Fibroblast of gingiva (primary cell): ENCODE data around the gene CLEC1B.
"Not testable (repeated sequence)": the region's sequence is repeated elsewhere in the genome, so short reads cannot be mapped to it uniquely, and the experiment has no call there.

Source experiments
- DNase-seq: peaks from one replicate; pipeline ENCODE4 v3.0.0-alpha.2; 2011; ENCODE audit warnings: low read depth

Gene CLEC1B

DNA sequence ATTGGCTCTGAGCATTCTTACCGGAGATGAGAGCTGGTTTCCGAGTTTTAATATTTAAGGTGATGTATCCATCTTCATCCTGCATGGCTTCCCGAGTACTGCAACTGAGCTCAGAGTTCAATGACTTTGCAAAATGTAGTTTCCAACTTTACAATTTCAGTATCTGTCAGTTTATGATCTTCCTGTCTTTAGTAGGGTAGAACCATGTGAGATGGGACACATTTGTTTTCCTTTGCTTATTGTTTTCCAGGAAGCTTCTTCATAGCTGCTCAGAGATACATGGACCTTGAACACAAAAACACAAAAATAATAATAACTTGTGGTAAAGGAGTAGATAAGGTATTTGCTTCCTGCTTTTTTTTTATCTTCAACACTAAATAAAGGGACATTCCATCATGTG, at the start of gene CLEC1B:
Gene CLEC1B (minus strand): TSS at position 106 of the 400 bp plus-strand sequence. CDS start 21 bp downstream, at position 85.
- no peak for DNase-seq

DNA sequence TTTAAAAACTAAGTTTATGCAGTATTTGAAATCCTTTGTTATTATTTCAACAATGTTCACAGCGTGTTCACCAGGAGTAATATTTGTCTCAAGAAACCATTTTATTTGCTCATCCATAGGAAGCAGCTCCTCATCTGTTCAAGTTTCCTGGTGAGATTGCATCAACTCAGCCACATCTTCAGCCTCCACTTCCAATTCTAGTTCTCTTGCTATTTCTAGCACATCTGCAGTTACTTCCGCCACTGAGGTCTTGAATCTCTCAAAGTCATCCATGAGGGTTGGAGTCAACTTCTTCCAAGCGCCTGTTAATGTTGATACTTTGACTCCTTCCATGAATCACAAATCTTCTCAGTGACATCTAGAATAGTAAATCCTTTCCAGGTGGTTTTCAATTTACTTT, 49.6 kb upstream of the CLEC1B start:
- no peak for DNase-seq

DNA sequence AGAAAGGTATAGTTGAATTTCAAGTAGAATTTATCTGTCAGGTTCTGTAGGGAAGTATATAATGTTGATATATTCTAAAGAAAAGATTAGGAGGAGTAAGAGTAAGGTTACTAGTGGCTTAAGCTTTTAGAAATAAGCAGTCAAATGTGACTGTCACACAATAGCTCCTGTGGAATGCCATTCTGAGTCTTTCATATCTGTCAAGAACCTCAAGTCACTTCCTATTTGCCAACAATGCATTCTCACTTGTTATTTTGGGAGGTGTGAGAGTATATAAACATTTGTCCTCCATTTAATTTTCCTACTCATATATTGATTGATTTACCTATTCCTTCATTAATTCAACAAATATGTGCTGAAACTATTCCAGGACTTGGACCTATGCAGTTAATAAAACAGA, 43.2 kb upstream of the CLEC1B start:
- DNase-seq = no peak

DNA sequence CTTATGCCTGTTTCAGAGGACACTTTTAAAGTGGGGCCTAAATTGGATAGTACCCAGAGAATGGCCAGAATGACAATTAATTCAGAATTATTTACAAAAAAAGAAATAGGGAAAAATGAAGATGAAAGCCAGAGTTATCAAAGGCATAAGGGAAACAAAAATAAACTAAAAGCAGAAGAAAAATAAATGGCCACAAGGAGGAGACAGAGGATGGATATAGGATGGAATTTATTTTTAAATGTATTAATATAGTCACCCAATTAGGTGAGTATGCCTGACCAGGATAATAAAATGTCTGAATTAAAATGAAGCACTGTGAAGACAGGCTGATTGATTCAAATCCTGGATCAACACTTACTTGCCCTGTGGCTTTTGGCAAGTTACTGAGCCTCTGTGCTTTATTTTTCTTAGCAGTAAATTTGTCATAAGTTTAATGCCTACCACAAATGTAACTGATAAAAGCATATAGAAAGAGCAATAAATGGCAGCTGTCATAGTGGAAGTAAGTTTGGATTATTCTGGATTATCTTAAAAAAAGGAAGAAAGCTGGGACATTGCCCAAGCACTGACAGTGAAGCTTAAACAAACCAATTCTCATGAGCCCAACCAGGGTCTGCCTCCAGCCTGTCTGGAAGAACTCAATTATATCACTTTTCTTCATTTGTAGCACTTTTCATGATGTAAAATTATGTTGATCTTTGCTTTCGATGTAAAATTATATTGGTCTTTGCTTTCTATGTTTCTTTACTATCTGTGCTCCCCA, 35.0 kb upstream of the CLEC1B start:
- DNase-seq = no peak

DNA sequence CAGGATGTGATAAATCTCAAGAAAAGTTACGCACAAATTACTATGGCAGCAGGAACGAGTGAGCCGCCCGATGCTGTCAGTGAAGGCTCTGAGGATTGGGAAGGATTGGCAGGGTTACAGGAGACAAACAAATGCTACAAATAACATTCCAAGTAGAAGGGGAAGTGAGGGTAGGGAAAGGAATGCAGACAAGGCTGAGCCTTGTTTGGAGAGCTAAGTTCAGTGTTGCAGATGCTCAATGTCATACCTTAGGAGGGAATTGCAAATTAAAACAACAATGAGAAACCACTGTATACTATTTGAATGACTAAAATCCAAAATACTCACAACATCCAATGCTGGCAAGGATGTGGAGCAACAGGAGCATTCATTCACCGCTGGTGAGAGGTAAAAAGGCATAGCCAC, 32.9 kb upstream of the CLEC1B start:
- DNase-seq = peak; percentile 32

DNA sequence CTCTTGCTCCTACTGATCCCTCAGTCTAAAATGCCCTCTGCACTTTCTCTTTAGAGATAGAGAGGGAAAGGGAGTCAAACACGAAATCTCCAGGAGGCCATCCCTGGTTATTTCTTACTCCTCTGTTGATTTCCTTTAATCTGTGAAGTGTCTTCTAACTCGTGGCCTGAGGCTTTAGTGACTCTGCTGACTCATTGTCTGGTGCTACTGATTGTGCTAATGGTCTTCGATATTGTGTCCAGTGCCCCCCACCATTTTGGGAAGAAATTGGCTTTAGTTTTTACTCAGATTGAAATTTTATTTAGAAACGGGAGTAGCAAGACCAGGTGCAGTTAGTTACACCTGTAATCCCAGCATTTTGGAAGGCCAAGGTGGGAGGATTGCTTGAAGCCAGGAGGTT, 32.4 kb upstream of the CLEC1B start:
- DNase-seq = no peak

DNA sequence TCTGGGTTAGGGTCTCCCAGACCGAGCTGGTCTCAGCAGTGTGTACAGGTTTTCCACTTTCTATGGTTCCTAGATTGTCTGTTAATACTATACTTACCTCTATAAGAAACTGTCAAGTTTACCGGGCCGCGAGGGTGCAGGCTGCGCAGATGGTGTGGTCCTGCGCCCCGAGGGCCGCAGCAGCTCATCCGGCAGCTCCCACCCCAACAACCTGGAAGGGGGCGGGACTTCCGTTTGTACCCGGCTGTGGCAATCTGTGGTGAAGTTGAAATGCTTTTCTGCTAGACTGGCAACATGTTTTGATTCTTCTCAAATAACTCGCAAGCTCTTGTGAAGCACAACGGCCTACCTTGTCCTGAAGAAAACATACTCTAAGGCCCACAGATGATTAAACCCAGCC, 31.5 kb upstream of the CLEC1B start, which contains the start of gene CLEC9A:
Gene CLEC9A (plus strand): TSS at position 237 of the 400 bp plus-strand sequence. CDS start 22,006 bp downstream, outside the sequence.
- DNase-seq = no peak

DNA sequence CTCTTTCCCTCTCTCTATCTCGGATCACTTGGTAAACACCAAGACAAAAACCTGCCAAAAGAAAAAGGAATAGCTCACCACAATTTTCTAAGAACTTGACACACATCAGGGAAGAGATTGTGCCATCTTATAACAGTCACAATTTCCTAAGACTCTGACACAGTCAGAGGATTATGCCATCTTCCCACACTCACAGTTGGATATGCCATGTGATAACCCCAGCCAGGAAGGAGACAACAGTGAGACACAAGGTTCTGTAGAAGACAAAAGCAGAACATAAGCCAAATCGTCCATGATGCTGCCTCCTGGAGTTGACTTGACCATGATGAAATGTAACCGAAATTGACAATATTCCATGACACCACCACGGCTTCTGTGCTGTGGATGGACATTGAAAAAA, 28.8 kb upstream of the CLEC1B start:
- DNase-seq = peak; percentile 38

DNA sequence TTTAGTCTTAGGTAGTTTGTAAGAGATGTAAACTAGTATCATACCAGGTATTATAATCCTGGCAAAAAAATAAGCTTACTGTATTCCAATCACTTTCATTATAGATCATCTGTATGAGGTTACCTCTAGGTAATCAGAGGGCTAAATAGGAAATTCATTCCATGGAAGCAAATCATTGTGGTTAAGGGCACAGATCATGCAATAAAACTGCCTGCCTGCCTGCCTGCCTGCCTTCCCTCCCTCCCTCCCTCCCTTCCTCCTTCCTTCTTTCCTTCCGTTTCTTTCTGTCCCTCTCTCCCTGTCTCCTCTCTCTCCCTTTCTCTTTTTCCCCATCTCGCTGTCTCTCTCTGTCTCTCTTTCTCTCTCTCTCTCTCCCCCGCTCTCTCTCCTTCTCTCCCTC, 28.4 kb upstream of the CLEC1B start:
- no peak for DNase-seq

DNA sequence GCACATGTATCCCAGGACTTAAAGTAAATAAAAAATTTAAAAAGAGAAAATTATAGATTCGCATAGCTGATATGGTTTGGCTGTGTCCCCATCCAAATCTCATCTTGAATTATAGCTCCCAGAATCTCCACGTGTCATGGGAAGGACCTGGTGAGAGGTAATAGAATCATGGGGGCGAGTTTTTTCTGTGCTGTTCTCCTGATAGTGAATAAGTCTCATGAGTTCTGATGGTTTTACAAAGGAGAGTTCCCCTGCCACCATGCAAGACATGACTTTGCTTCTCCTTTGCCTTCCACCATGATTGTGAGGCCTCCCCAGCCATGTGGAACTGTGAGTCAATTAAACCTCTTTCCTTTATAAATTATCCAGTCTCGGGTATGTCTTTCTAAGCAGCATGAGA, 27.7 kb upstream of the CLEC1B start:
- DNase-seq = not testable (repeated sequence)

DNA sequence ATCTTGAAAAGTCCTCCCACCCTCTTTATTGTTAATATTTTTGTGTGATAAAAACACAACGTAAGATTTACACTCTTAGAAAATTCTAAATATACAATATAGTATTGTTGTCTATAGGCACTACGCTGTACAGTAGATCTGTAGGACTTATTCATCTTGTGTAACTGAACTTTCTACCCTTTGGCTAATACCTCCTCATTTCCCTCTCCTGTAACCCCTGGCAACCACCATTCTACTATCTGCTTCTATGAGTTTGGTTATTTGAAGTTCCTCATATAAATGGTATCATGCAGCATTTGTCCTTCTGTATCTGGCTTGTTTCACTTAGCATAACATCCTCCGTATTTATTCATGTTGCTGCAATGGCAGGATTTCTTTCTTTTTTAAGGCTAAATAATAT, 26.3 kb upstream of the CLEC1B start:
- no peak for DNase-seq

DNA sequence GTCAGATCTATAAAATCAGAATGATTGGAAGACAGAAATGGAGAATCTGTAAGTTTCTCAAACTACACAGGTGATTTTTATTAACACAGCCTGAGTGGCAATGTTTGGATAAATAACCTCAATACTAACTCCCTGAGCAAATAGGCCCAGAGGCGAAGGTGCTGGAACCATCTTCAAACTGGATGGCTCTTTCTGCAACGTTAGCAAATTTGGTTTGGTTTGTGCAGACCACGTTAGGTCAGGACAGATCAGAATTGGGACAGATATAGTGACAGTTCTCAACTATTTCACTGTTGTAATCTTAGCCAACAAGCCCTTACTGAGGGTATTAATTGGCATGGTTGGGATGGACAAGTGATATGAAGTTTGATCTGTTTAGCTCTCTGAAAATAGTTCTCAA, 22.4 kb upstream of the CLEC1B start:
- DNase-seq = no peak

DNA sequence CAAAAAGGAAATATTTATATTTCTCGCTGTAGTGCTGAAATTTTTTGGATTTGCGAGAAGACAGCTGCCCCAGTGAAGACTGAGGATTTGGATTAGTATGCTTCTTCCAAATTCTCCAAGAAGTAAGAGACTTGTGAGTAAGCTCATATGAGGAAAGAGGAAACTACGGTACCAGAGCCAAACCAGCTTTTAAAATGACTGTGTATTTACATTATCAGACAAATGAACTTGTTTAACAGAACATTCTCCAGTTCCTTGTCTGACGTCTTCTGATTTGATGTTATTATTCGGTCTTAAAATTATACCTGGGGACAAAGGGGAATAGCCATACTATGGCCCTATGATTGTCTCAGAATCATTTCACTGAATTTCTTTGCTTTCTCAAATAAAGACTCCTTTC, 19.5 kb upstream of the CLEC1B start:
- DNase-seq = no peak

DNA sequence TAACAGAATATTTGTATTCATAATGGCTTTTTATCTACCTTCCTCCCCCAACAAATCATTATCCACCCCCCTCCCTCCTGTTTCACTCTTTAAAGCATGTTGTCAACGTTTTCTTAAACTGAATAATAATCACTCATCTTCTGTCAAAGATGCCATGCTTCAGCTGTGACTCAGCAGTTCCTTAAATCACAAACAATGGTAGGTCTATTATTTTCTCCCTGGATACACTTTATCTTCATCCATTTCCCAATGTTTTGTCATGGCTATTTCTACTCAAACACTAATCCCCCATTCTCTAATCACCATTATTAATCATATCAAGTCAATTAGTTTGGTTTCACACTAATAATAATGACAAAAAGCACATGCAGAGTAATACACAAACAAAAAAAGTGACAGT, 18.0 kb upstream of the CLEC1B start:
- DNase-seq = no peak

DNA sequence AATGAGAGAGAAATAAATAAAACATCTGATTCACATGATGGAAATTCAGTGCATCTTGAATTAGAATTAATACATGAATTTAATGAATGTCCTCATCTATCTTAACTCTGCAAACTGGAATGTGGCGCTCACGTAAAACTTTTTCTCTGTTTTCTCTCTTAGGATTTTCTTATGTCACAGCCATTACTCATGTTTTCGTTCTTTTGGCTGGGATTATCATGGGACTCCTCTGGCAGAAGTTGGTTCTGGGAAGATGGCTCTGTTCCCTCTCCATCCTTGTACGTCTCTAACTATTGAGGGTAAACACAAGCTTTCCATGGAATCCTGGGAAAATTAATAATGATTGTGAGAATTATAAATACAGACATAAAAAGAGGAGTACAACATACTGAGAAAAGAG, 16.5 kb upstream of the CLEC1B start:
- DNase-seq = no peak

DNA sequence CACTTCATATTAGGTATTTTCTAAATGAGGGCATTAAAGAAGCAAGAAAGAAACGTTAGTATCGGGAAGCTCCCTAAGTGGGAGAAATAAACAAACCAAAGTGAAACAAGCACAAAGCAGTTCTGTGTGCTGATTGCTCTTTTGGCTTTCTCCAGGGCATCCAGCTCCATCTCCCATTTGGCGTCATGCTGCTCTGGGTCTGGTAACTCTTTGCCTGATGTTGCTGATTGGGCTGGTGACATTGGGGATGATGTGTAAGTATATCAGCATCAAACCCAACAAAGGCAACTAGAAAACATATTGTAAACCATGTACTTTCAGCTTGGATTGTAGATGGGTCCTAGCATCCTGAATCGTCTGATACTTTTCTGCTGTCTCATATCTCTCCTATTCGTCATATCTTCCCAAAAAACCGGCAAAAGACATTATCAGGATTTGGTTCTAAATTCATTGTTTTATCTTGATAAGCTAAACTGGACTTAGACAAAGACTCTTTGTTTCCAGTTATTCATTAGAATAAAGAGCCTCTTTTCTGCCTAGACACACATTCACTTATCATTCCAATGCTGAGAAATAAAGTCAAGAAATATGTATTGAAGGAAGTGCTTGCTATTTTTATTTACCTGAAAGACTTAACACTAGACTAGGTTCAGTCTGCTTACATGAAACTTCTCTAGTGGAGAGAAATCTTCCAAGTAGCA, 13.9 kb upstream of the CLEC1B start:
- DNase-seq = no peak

DNA sequence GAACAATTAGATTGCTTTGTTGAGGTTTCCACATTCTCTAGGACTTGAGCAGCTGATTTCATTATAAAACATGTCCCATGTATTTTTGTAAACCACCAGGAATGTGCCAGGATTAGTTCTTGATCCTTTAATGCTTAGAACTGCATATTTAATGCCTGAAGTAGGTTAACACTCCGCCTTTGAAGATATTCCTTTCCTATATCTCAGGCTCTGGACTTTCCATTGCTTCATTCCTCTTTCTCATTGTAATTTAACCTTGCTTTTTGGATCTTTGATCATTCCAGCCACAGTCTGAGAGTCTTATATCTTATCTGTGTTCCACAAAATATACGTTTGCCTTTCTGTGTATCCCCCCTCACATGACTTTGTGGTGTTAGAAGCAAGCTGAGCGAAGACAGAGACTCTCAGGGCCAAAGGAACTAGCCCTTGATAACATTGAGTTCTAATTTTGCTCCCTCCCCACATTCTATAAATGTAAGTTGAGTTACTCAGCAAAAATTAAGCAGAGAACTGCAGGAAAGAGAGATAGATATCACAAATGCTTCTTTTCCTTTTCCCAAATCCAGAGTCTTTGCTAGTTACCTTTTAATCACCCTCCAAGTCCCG, 2.4 kb upstream of the CLEC1B start:
- no peak for DNase-seq

DNA sequence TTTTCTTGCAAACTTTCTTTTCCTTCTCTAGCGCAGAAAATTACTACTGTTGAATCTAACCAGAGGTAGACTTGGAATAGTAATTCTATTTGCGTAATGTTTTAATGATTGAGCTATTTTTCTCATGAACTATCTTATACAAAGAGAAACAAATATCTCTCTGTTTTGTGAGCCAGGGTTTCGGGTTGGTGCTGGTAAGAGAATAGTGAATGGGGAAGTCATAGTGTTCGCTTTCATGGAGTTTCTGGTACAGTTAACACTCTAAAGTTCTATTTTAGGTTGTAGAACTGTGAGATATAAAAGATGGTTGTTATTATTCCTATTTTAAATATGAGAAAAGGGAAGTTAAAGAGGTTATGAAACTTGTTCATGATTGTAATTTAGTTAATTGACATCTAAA, 6.6 kb downstream of the CLEC1B start:
- no peak for DNase-seq

DNA sequence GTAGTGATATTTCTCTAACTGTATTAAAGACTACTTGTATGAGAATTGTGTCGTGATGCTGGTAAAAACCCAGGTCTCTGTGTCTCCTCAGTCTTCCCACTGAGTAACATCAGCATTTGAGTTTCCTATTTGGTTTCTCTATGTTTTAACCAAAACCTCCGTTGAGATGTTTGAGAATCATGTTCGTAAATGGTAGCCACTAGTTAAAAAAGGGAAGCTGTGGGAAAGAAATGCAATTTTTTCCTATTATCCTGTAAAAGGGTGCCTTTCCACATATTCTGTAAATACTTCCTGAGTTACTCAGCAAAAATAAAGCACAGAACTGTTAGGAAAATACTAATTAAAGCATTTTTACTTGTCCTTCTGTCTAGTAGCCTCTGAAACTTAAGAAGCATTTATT, 7.0 kb downstream of the CLEC1B start:
- no peak for DNase-seq

DNA sequence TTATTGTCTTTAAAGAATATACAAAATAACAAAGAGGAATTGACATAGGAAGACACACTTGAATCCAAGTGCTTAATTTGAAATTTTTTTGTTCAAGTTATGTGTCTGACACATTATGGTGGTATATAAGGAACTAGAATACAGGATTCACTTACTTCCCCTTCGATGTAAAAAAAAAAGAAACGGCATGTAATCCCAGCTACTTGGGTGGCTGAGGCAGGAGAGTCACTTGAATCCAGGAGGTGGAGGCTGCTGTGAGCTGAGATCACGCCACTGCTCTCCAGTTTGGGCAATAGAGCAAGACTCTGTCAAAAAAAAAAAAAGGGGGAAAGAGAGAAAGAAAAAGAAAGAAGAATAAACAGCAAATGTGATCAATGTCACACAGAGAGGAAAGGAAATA, 18.8 kb downstream of the CLEC1B start:
- no peak for DNase-seq

DNA sequence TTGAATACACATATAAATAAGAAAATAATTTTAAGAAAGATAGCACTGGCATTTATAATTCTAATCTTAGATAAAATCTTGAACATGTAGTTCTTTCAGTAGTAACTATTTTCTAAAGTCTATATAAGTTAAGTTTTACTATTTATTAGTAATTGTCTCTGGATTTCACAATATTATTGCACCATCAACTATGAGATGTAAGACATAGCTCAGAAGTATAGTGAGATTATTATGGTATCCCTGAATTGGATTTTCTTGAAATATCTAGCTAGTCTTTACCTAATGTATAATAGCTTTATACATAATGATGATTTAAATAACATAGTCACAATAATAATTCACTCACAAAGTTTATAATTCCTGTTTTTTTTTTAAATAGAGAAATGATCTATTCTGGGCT, 21.0 kb downstream of the CLEC1B start:
- DNase-seq = no peak

DNA sequence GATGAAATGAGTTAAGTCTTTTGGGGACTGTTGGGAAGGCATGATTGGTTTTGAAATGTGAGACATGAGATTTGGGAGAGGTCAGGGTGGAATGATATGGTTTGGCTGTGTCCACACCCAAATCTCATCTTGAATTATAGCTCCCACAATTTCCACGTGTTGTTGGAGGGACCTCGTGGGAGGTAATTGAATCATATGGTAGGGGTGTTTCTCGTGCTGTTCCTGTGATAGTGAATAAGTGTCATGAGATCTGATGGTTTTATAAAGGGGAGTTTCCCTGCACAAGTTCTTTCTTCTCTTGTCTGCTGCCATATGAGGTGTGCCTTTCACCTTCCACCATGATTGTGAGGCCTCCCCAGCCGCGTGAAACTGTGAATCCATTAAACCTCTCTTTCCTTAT, 22.3 kb downstream of the CLEC1B start:
- not testable (repeated sequence) for DNase-seq

DNA sequence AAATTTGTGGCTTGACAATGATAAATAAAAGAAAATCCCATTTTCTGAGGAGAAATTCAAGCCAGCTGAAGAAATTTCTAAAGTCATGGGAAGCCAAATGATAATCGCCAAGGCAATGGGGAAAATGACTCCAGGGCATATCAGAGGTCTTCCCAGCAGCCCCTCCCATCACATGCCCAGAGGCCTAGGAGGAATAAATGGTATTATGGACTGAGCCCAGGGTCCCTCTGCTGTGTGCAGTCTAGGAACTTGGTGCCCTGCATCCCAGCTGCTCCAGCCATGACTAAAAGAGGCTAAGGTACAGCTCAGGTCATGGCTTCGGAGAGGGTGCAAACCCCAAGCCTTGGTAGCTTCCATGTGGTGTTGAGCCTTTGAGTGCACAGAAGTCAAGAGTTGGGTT, 23.3 kb downstream of the CLEC1B start:
- no peak for DNase-seq
